IMR-90 (cell line): ENCODE measurements around the gene ACSL6. TPM values are rescaled to one million over a fixed set of nuclear protein-coding genes. Genes with fewer than 3 reads are reported as not detected.

ENCODE experiments used
- ATAC-seq: fragments of 200-7000 bp; cut with Tn5 transposase; 2 replicates; pipeline ENCODE4 v1.9.1; 2020; ENCODE audit warnings: low read depth, mild to moderate bottlenecking, moderate library complexity
- BruUV-seq: library from RNA; stranded (reverse); fragments of 400-500 nt; replicated peaks from 2 replicates; lab custom pipeline; 2021; lab: Mats Ljungman, UMichigan
- CTCF ChIA-PET: fragments of 300-600 bp; formaldehyde crosslinking; extraction: SDS; loops from one replicate; lab custom pipeline; 2021; ENCODE audit warnings: antibody characterized with exemption; lab: Yijun Ruan, JAX
- POLR2A ChIA-PET: fragments of 300-600 bp; sonication (Branson Sonifier 250); formaldehyde crosslinking; loops from one replicate; lab custom pipeline; 2022; ENCODE audit warnings: antibody characterized with exemption; ENCODE audit not compliant: unreplicated experiment; lab: Charles Lee
- DNase-seq: peaks from one replicate; pipeline ENCODE4 v3.0.0; 2013
- H2AFZ ChIP-seq: replicated peaks from 2 replicates; pipeline ENCODE3; 2013; ENCODE audit warnings: low read length, mild to moderate bottlenecking; ENCODE audit not compliant: poor library complexity
- H2AK5ac ChIP-seq: 2 replicates; pipeline ENCODE4 v1.6.1; 2013; ENCODE audit warnings: low read depth, low read length, inconsistent platforms
- H2AK9ac ChIP-seq: replicated peaks from 2 replicates; pipeline ENCODE3; 2013; ENCODE audit warnings: mild to moderate bottlenecking, low read depth, low read length, moderate library complexity; ENCODE audit not compliant: poor library complexity
- H2BK120ac ChIP-seq: 2 replicates; pipeline ENCODE4 v1.6.1; 2013; ENCODE audit warnings: low read depth, low read length, inconsistent platforms
- H2BK15ac ChIP-seq: 3 replicates; pipeline ENCODE4 v1.6.1; 2013; ENCODE audit warnings: low read depth, low read length, inconsistent platforms
- H2BK20ac ChIP-seq: 2 replicates; pipeline ENCODE4 v1.6.1; 2013; ENCODE audit warnings: low read depth, mild to moderate bottlenecking, inconsistent platforms, low read length, moderate library complexity
- H2BK5ac ChIP-seq: 2 replicates; pipeline ENCODE4 v1.6.1; 2013; ENCODE audit warnings: mild to moderate bottlenecking, low read depth, low read length, inconsistent platforms; ENCODE audit not compliant: poor library complexity, severe bottlenecking
- H3K14ac ChIP-seq: replicated peaks from 2 replicates; pipeline ENCODE4 v1.6.1; 2013; ENCODE audit warnings: low read depth, low read length, inconsistent platforms
- H3K18ac ChIP-seq: 2 replicates; pipeline ENCODE4 v1.6.1; 2013; ENCODE audit warnings: low read depth, low read length, control low read depth
- H3K23ac ChIP-seq: 2 replicates; pipeline ENCODE4 v1.6.1; 2013; ENCODE audit warnings: low read depth, low read length, inconsistent platforms
- H3K27ac ChIP-seq: 2 replicates; pipeline ENCODE4 v1.5.1; 2013; ENCODE audit warnings: mild to moderate bottlenecking, control low read depth, low read length; ENCODE audit not compliant: insufficient read depth
- H3K27me3 ChIP-seq: 2 replicates; pipeline ENCODE4 v1.6.1; 2013; ENCODE audit warnings: low read length; ENCODE audit not compliant: control insufficient read depth, insufficient read depth
- H3K36me3 ChIP-seq: 2 replicates; pipeline ENCODE4 v1.6.1; 2013; ENCODE audit warnings: low read length, mixed read lengths; ENCODE audit not compliant: control insufficient read depth, insufficient read depth
- H3K4ac ChIP-seq: 2 replicates; pipeline ENCODE4 v1.6.1; 2013; ENCODE audit warnings: low read depth, low read length, inconsistent platforms
- H3K4me1 ChIP-seq: 2 replicates; pipeline ENCODE4 v1.6.1; 2013; ENCODE audit warnings: low read length, mixed read lengths; ENCODE audit not compliant: control insufficient read depth, insufficient read depth
- H3K4me2 ChIP-seq: 2 replicates; pipeline ENCODE4 v1.6.1; 2013; ENCODE audit warnings: low read depth, mild to moderate bottlenecking, control low read depth, low read length, moderate library complexity
- H3K4me3 ChIP-seq: 2 replicates; pipeline ENCODE4 v1.5.1; 2013; ENCODE audit warnings: low read depth, mild to moderate bottlenecking, control low read depth, low read length, moderate library complexity; ENCODE audit not compliant: insufficient read depth
- H3K56ac ChIP-seq: 2 replicates; pipeline ENCODE4 v1.6.1; 2013; ENCODE audit warnings: low read length, inconsistent platforms; ENCODE audit not compliant: insufficient read depth; ENCODE audit errors: extremely low read depth
- H3K79me1 ChIP-seq, 2 experiments: 2 replicates each; pipeline ENCODE4 v1.6.1; 2013; ENCODE audit warnings: low read length in 2 of 2, inconsistent platforms in 1 of 2, low read depth in 1 of 2
- H3K9ac ChIP-seq: 2 replicates; pipeline ENCODE4 v1.6.1; 2013; ENCODE audit warnings: low read depth, low read length, control low read depth
- H3K9me1 ChIP-seq: 2 replicates; pipeline ENCODE4 v1.6.1; 2013; ENCODE audit warnings: low read length, inconsistent platforms; ENCODE audit not compliant: insufficient read depth
- H3K9me3 ChIP-seq: 2 replicates; pipeline ENCODE4 v1.6.1; 2013; ENCODE audit warnings: low read length; ENCODE audit not compliant: control insufficient read depth, insufficient read depth
- H4K20me1 ChIP-seq: 2 replicates; pipeline ENCODE4 v1.6.1; 2013; ENCODE audit warnings: low read length, inconsistent platforms; ENCODE audit not compliant: insufficient read depth
- H4K5ac ChIP-seq: 2 replicates; pipeline ENCODE4 v1.6.1; 2013; ENCODE audit warnings: mild to moderate bottlenecking, low read depth, low read length, control low read depth
- H4K8ac ChIP-seq, 2 experiments: 2 replicates each; pipeline ENCODE4 v1.6.1; 2013; ENCODE audit warnings: low read depth in 2 of 2, low read length in 2 of 2, control low read depth in 1 of 2, inconsistent platforms in 1 of 2
- H4K91ac ChIP-seq: 2 replicates; pipeline ENCODE4 v1.6.1; 2013; ENCODE audit warnings: low read depth, low read length, inconsistent platforms; ENCODE audit not compliant: insufficient read depth
- BHLHE40 ChIP-seq: fragments of 150-350 bp; IDR thresholded peaks from 2 replicates; pipeline ENCODE4 v1.6.1; 2016; ENCODE audit warnings: mild to moderate bottlenecking, low read depth, low read length
- CEBPB ChIP-seq: IDR thresholded peaks from 2 replicates; pipeline ENCODE4 v1.6.1; 2012; ENCODE audit warnings: low read depth, low read length, improper control_type of control experiment
- CHD1 ChIP-seq: IDR thresholded peaks from 2 replicates; pipeline ENCODE4 v1.6.1; 2012; ENCODE audit warnings: low read depth, low read length, improper control_type of control experiment
- CTCF ChIP-seq: conservative IDR thresholded peaks from 2 replicates; pipeline ENCODE4 v1.5.1; 2012; ENCODE audit warnings: mild to moderate bottlenecking, low read depth, low read length, improper control_type of control experiment
- ELK1 ChIP-seq: fragments of 150-350 bp; IDR thresholded peaks from 2 replicates; pipeline ENCODE4 v1.6.1; 2016; ENCODE audit warnings: low read depth, mild to moderate bottlenecking, low read length, moderate library complexity, borderline replicate concordance
- FOS ChIP-seq: fragments of 150-350 bp; IDR thresholded peaks from 2 replicates; pipeline ENCODE4 v1.6.1; 2016; ENCODE audit warnings: low read depth, low read length
- MAFK ChIP-seq: IDR thresholded peaks from 2 replicates; pipeline ENCODE4 v1.6.1; 2012; ENCODE audit warnings: low read depth, low read length, improper control_type of control experiment
- MAZ ChIP-seq: IDR thresholded peaks from 2 replicates; pipeline ENCODE4 v1.6.1; 2012; ENCODE audit warnings: low read depth, mild to moderate bottlenecking, low read length, improper control_type of control experiment, moderate library complexity, borderline replicate concordance
- MXI1 ChIP-seq: IDR thresholded peaks from 2 replicates; pipeline ENCODE4 v1.6.1; 2012; ENCODE audit warnings: low read depth, mild to moderate bottlenecking, low read length, moderate library complexity, borderline replicate concordance
- NFE2L2 ChIP-seq: fragments of 150-350 bp; IDR thresholded peaks from 2 replicates; pipeline ENCODE4 v1.6.1; 2016; ENCODE audit warnings: low read depth, mild to moderate bottlenecking, low read length
- POLR2A ChIP-seq: IDR thresholded peaks from 2 replicates; pipeline ENCODE4 v1.6.1; 2012; ENCODE audit warnings: mild to moderate bottlenecking, low read depth, low read length
- RAD21 ChIP-seq: IDR thresholded peaks from 2 replicates; pipeline ENCODE4 v1.6.1; 2012; ENCODE audit warnings: low read length, improper control_type of control experiment
- RCOR1 ChIP-seq: IDR thresholded peaks from 2 replicates; pipeline ENCODE4 v1.6.1; 2012; ENCODE audit warnings: mild to moderate bottlenecking, low read length, improper control_type of control experiment; ENCODE audit not compliant: insufficient replicate concordance
- RFX5 ChIP-seq: IDR thresholded peaks from 2 replicates; pipeline ENCODE4 v1.8.0; 2012; ENCODE audit warnings: low read depth, mild to moderate bottlenecking, low read length, moderate library complexity
- SMC3 ChIP-seq: fragments of 150-350 bp; IDR thresholded peaks from 2 replicates; pipeline ENCODE4 v1.6.1; 2016; ENCODE audit warnings: low read depth, mild to moderate bottlenecking, antibody characterized with exemption, low read length, moderate library complexity
- USF2 ChIP-seq: fragments of 150-350 bp; IDR thresholded peaks from 2 replicates; pipeline ENCODE4 v1.6.1; 2017; ENCODE audit warnings: mild to moderate bottlenecking, antibody characterized with exemption, low read length, low read depth
- WGBS, 2 experiments: methylation state at CpG; one replicate each; pipeline versions ENCODE4 v1.1.5 to v1.1.7; 2013; ENCODE audit warnings: missing lambda C conversion rate in 2 of 2; ENCODE audit not compliant: insufficient read length in 1 of 2; ENCODE audit errors: extremely low coverage in 2 of 2; 5-methylcytosine and 5-hydroxymethylcytosine counted together
- dilution Hi-C: fragments of 300-500 bp; cut with HindIII; formaldehyde crosslinking; loops from one replicate; pipeline ENCODE4 v1.14.3; 2018; ENCODE audit warnings: low sequenced_read_pairs; ENCODE audit not compliant: unreplicated experiment
- in situ Hi-C: fragments of 300-500 bp; cut with MboI; formaldehyde crosslinking; loops from 3 replicates; pipeline ENCODE4 v1.14.3; 2019; ENCODE audit warnings: low sequenced_read_pairs, inconsistent platforms, mixed read lengths
- intact Hi-C: fragments of 100-400 bp; cut with micrococcal nuclease; formaldehyde crosslinking; loops from 2 replicates; pipeline ENCODE4 v1.10.0; 2022
- polyA plus RNA-seq, 3 experiments: library from polyadenylated mRNA; depleted of rRNA; stranded (reverse); fragments of >200 nt; gene quantifications; 2 replicates each; pipeline ENCODE4 v1.2.3, GENCODE V29; 2012; ENCODE audit warnings: low replicate concordance in 1 of 3
- total RNA-seq: library from RNA; depleted of rRNA; stranded (reverse); fragments of >200 nt; gene quantifications from 2 replicates; pipeline ENCODE4 v1.2.3, GENCODE V29; 2012

ACSL6 gene
- total and polyA plus RNA-seq, 2 of the 4 experiments (the other 2 are of a cell fraction): not detected

- H3K56ac ChIP-seq: no peak overlapping the region
- no peak overlapping the region for H4K8ac ChIP-seq
- ChIA-PET POLR2A (no interaction called here), CTCF (no interaction called here)
- no peak overlapping the region for H2BK5ac ChIP-seq
- no peaks in the 10 kb centered on the region for H4K20me1 ChIP-seq
- no peaks in the 10 kb centered on the region for H3K36me3 ChIP-seq
- no peak overlapping the region for H3K14ac ChIP-seq
- no peak overlapping the region for H2BK120ac ChIP-seq
- H3K4me2 ChIP-seq: no peak overlapping the region
- TF ChIP-seq MAFK (no peak), ELK1 (no peak), BHLHE40 (no peak), CTCF (no peak), FOS (no peak), POLR2A (no peak), CHD1 (no peak), MXI1 (no peak), RAD21 (no peak), MAZ (no peak), RFX5 (no peak), CEBPB (no peak), SMC3 (no peak), NFE2L2 (no peak), USF2 (no peak), RCOR1 (no peak)
- no peak overlapping the region for H2BK20ac ChIP-seq
- H3K9me1 ChIP-seq: no peaks in the 10 kb centered on the region
- intact Hi-C loops: no loop called here
- no peak overlapping the region for H3K9ac ChIP-seq
- ATAC-seq: no peak
- H3K23ac ChIP-seq: no peak overlapping the region
- no peak overlapping the region for H2AK5ac ChIP-seq
- H4K91ac ChIP-seq: no peak overlapping the region
- in situ Hi-C loops: no loop called here
- peaks cover 12% of the 10 kb centered on the region for H3K27me3 ChIP-seq
- BruUV-seq: no TSS peak
- no peak overlapping the region for H2BK15ac ChIP-seq
- no peak overlapping the region for H3K4me3 ChIP-seq
- DNase-seq: no peak
- H3K4me1 ChIP-seq: no peaks in the 10 kb centered on the region
- dilution Hi-C loops: no loop called here
- H2AFZ ChIP-seq: no peak overlapping the region
- no peaks in the 10 kb centered on the region for H3K79me1 ChIP-seq
- H3K4ac ChIP-seq: no peak overlapping the region
- H3K18ac ChIP-seq: no peak overlapping the region
- H2AK9ac ChIP-seq: no peak overlapping the region
- WGBS, 2 experiments: 59% methylated on average over 6 of the region's 8 CpGs; no CpG with 5 or more reads in 1 of the 2 experiments
- H4K5ac ChIP-seq: no peak overlapping the region
- H3K9me3 ChIP-seq: no peaks in the 10 kb centered on the region
- no peak overlapping the region for H3K27ac ChIP-seq
These were observed 13.4 kb upstream of the ACSL6 start for GRCh38 chr5:132024789-132025402.
